DOHH2 (cell line): ENCODE results near the gene PAPPA2.

Source experiments
- CTCF ChIP-seq: fragments of 200-600 bp; sonication (generic); IDR thresholded peaks from one replicate; pipeline ENCODE4 v1.5.1; 2014; ENCODE audit warnings: antibody characterized with exemption, mild to moderate bottlenecking, low read depth, low read length; ENCODE audit not compliant: poor library complexity, severe bottlenecking
- EZH2phosphoT487 ChIP-seq: fragments of 200-600 bp; sonication (generic); IDR thresholded peaks from 2 replicates; pipeline ENCODE4 v1.6.1; 2017; ENCODE audit warnings: borderline replicate concordance, mild to moderate bottlenecking, antibody characterized with exemption, low read length, moderate library complexity, mixed read lengths

DNA sequence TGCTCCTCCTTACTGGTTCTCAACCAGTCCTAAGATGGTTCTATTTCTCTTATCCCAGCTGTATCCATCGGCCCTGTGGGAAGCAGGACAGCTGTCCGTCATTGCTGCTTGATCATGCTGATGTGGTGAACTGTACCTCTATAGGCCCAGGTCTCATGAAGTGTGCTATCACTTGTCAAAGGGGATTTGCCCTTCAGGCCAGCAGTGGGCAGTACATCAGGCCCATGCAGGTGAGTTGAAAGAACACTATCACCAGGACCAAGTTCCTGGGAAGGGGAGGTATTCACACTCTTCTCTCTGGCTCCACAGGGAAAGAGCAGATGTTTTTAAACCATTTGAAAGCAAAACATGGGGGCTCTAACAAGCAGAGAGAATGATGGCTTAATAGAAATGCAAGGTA lies 302.6 kb downstream of the PAPPA2 start:
- no peak for TF ChIP-seq CTCF
- no peak for TF ChIP-seq EZH2phosphoT487
